ENCODE measurements around the gene PNMT. TPM values are rescaled to one million over a fixed set of nuclear protein-coding genes. Genes with fewer than 3 reads are reported as not detected.

Gene PNMT
- polyA plus RNA-seq, 1 of the 3 experiments (the other 2 are of a cell fraction), result 0.07 TPM

- no peak overlapping the region for H3K4me3 ChIP-seq (ENCODE audit: low read depth in 2 of 2, low read length in 1 of 2)
- H3K79me2 ChIP-seq (ENCODE audit: insufficient read depth), result no peaks in the 10 kb centered on the region
- H3K4me2 ChIP-seq, result no peak overlapping the region
- H4K20me1 ChIP-seq (ENCODE audit: insufficient read depth), result no peaks in the 10 kb centered on the region
- no peaks in the 10 kb centered on the region for H3F3A ChIP-seq (replicated peaks; ENCODE audit: insufficient read depth)
- no peak overlapping the region for H2AFZ ChIP-seq (ENCODE audit: low read depth)
- no peaks in the 10 kb centered on the region for H3K27me3 ChIP-seq (ENCODE audit: insufficient read depth)
- no peaks in the 10 kb centered on the region for H3K9me2 ChIP-seq
- no peaks in the 10 kb centered on the region for H3K9me3 ChIP-seq
- POLR2A ChIA-PET, result interaction anchor here (1.1 kb wide), 1 partner anchor 9 kb away, joined by 4 read pairs; the partner anchor contains the start of gene PGAP3
- TF ChIP-seq RAD21 (IDR thresholded peaks at IDR 0.05; ENCODE audit: low read length), result no peak
- TF ChIP-seq GABPA (IDR thresholded peaks at IDR 0.05; ENCODE audit: low read depth), result no peak
- no peak for TF ChIP-seq SMC3 (IDR thresholded peaks at IDR 0.05; ENCODE audit: low read depth, low read length)
- no peak for TF ChIP-seq NRF1 (IDR thresholded peaks at IDR 0.05; ENCODE audit: low read depth, low read length)
- no peak for TF ChIP-seq MXI1 (IDR thresholded peaks at IDR 0.05; ENCODE audit: low read depth, low read length)
- TF ChIP-seq POLR2AphosphoS5 (IDR thresholded peaks at IDR 0.05; ENCODE audit: low read depth, low read length), result no peak
- no peak for TF ChIP-seq FOXM1 (IDR thresholded peaks at IDR 0.05; ENCODE audit: low read depth)
- no peak for TF ChIP-seq IRF3 (IDR thresholded peaks at IDR 0.05; ENCODE audit: low read depth, low read length)
- TF ChIP-seq CHD2 (IDR thresholded peaks at IDR 0.05; ENCODE audit: low read length, partially characterized antibody), result no peak
- TF ChIP-seq SIN3A (IDR thresholded peaks at IDR 0.05; ENCODE audit: borderline replicate concordance, low read depth, low read length), result no peak
- TF ChIP-seq EP300 (IDR thresholded peaks at IDR 0.05; ENCODE audit: borderline replicate concordance in 1 of 2, low read depth in 1 of 2, low read length in 1 of 2), result no peak
- no peak for TF ChIP-seq RCOR1 (IDR thresholded peaks at IDR 0.05; ENCODE audit: low read length)
- no peak for TF ChIP-seq FOXJ3 (CRISPR knock-in tag; IDR thresholded peaks at IDR 0.05)
- no peaks in the 10 kb centered on the region for H3K36me3 ChIP-seq (replicated peaks in 1 of 2; ENCODE audit: control insufficient read depth in 1 of 2, insufficient read depth in 2 of 2, low read length in 1 of 2)
- DNase-seq, result no peak
- H3K4me1 ChIP-seq (ENCODE audit: control insufficient read depth in 1 of 2, insufficient read depth in 2 of 2, low read depth in 1 of 2, low read length in 1 of 2), result no peaks in the 10 kb centered on the region
- CTCF ChIA-PET, result interaction anchor here (1.5 to 15.0 kb wide), 4 partner anchors 8 to 55 kb away, joined by 5 to 279 read pairs (median 22); partner anchors contain the start of genes PNMT and PPP1R1B
- WGBS (ENCODE audit: low lambda C conversion rate), result 88% methylated on average over 9 of the region's 13 CpGs
- no peak overlapping the region for H3K9ac ChIP-seq
- no peak overlapping the region for H3K27ac ChIP-seq (ENCODE audit: low read depth in 2 of 2, low read length in 1 of 2)
These were observed 10.3 kb downstream of the PNMT start for GRCh38 chr17:39678340-39679116.

GRCh38 chr17:39679521-39680192, 11.4 kb downstream of the PNMT start:
- WGBS (ENCODE audit: low lambda C conversion rate), result 84% methylated on average over 10 of the region's 12 CpGs
- CTCF ChIA-PET, result interaction anchor here (0.6 to 15.0 kb wide), 6 partner anchors 9 to 220 kb away, joined by 3 to 279 read pairs (median 4); partner anchors contain the start of genes PNMT and PPP1R1B
- no peak for TF ChIP-seq NFIC (IDR thresholded peaks at IDR 0.05; ENCODE audit: borderline replicate concordance)
- TF ChIP-seq EP300 (IDR thresholded peaks at IDR 0.05; ENCODE audit: borderline replicate concordance in 1 of 2, low read depth in 1 of 2, low read length in 1 of 2), result no peak
- no peak for TF ChIP-seq CHD2 (IDR thresholded peaks at IDR 0.05; ENCODE audit: low read length, partially characterized antibody)
- TF ChIP-seq ZBTB33 (IDR thresholded peaks at IDR 0.05; ENCODE audit: borderline replicate concordance, low read depth), result no peak
- no peak for TF ChIP-seq FOSL2 (IDR thresholded peaks at IDR 0.05; ENCODE audit: borderline replicate concordance, low read depth)
- no peak for TF ChIP-seq MEF2A (IDR thresholded peaks at IDR 0.05; ENCODE audit: borderline replicate concordance, low read depth)
- no peak for TF ChIP-seq PBX3 (IDR thresholded peaks at IDR 0.05)
- no peak for TF ChIP-seq RCOR1 (IDR thresholded peaks at IDR 0.05; ENCODE audit: low read length)
- no peak for TF ChIP-seq MXI1 (IDR thresholded peaks at IDR 0.05; ENCODE audit: low read depth, low read length)
- TF ChIP-seq SMC3 (IDR thresholded peaks at IDR 0.05; ENCODE audit: low read depth, low read length), result no peak
- no peak for TF ChIP-seq IRF3 (IDR thresholded peaks at IDR 0.05; ENCODE audit: low read depth, low read length)
- TF ChIP-seq GABPA (IDR thresholded peaks at IDR 0.05; ENCODE audit: low read depth), result no peak
- no peak for TF ChIP-seq JUND (IDR thresholded peaks at IDR 0.05)
- TF ChIP-seq TCF12 (IDR thresholded peaks at IDR 0.05), result no peak

More at GRCh38 chr17:39679521-39680192, 11.4 kb downstream of the PNMT start:
- no peaks in the 10 kb centered on the region for H3K79me2 ChIP-seq (ENCODE audit: insufficient read depth)
- no peaks in the 10 kb centered on the region for H3K27me3 ChIP-seq (ENCODE audit: insufficient read depth)
- no peaks in the 10 kb centered on the region for H3K9me3 ChIP-seq
- no peak for DNase-seq
- no peak overlapping the region for H3K27ac ChIP-seq (ENCODE audit: low read depth in 2 of 2, low read length in 1 of 2)
- no peaks in the 10 kb centered on the region for H3F3A ChIP-seq (replicated peaks; ENCODE audit: insufficient read depth)
- POLR2A ChIA-PET, result interaction anchor here (1.1 kb wide), 1 partner anchor 8 kb away, joined by 4 read pairs; the partner anchor contains the start of gene PGAP3
- H3K36me3 ChIP-seq (replicated peaks in 1 of 2; ENCODE audit: control insufficient read depth in 1 of 2, insufficient read depth in 2 of 2, low read length in 1 of 2), result no peaks in the 10 kb centered on the region
- no peak overlapping the region for H3K4me2 ChIP-seq
- H2AFZ ChIP-seq (ENCODE audit: low read depth), result no peak overlapping the region
- H3K9ac ChIP-seq, result no peak overlapping the region
- no peaks in the 10 kb centered on the region for H3K9me2 ChIP-seq
- no peak overlapping the region for H3K4me3 ChIP-seq (ENCODE audit: low read depth in 2 of 2, low read length in 1 of 2)
- H3K4me1 ChIP-seq (ENCODE audit: control insufficient read depth in 1 of 2, insufficient read depth in 2 of 2, low read depth in 1 of 2, low read length in 1 of 2), result no peaks in the 10 kb centered on the region
- no peaks in the 10 kb centered on the region for H4K20me1 ChIP-seq (ENCODE audit: insufficient read depth)
